Activated naive CD8-positive, alpha-beta T cell treated with anti-CD3 and anti-CD28 coated beads, Interleukin-2, amount 10 ng/mL, durations not matched to agents 7 days and 5 days (primary cell): Measurements from ENCODE around the gene SLC5A9. TPM values are rescaled to one million over a fixed set of nuclear protein-coding genes. Genes with fewer than 3 reads are reported as not detected.

Experiments used
- ATAC-seq: fragments of 150-1000 bp; cut with Tn5 transposase; one replicate; pipeline ENCODE4 v1.10.0; 2021; ENCODE audit warnings: low read depth, moderate library complexity
- POLR2A ChIA-PET: fragments of 350-600 bp; sonication (Branson Sonifier 250); formaldehyde crosslinking; loops from one replicate; lab custom pipeline; 2021; ENCODE audit warnings: antibody characterized with exemption; lab: Charles Lee
- DNase-seq: peaks from one replicate; pipeline ENCODE4 v3.0.0; 2021
- H3K27ac Mint-ChIP-seq: one replicate; pipeline ENCODE4 v1.8.0; 2022; ENCODE audit warnings: mild to moderate bottlenecking, mixed read lengths
- H3K27me3 Mint-ChIP-seq: one replicate; pipeline ENCODE4 v1.8.0; 2022; ENCODE audit warnings: mild to moderate bottlenecking, moderate library complexity, mixed read lengths
- H3K36me3 Mint-ChIP-seq: one replicate; pipeline ENCODE4 v1.8.0; 2021; ENCODE audit warnings: mild to moderate bottlenecking, mixed read lengths
- H3K4me1 Mint-ChIP-seq: one replicate; pipeline ENCODE4 v1.8.0; 2021; ENCODE audit warnings: mixed read lengths
- H3K4me3 Mint-ChIP-seq: one replicate; pipeline ENCODE4 v1.8.0; 2022; ENCODE audit warnings: mild to moderate bottlenecking, moderate library complexity, mixed read lengths
- H3K9me3 Mint-ChIP-seq: one replicate; pipeline ENCODE4 v1.8.0; 2021; ENCODE audit warnings: mixed read lengths
- total RNA-seq, 2 experiments: library from RNA; stranded (reverse); gene quantifications; one replicate each; pipeline ENCODE4 v1.2.3, GENCODE V29; 2021

Gene SLC5A9
- total RNA-seq, 2 experiments from 2014 or later = not detected

DNA sequence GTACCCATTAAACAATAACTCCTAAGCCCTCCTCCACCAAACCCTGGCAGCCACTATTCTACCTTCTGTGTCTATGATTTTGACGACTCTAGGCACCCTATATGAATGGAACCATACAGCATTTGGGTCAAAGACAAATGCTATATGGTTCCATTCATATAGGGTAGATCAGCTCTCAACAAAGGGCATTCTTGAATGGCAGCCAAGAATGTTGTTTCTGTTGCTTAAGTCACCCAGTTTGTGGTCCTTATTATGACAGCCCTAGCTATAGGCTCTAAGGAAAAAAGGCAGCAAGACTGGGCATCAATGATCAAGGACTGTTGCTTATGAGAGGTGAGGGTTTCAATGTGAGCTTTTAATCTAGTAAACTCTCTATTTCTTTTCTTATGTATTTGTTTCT is 4.7 kb upstream of the SLC5A9 start:
- H3K4me3 Mint-ChIP-seq = no peak overlapping the region
- no peaks in the 10 kb centered on the region for H3K9me3 Mint-ChIP-seq
- no peak overlapping the region for H3K27ac Mint-ChIP-seq
- ATAC-seq = no peak
- POLR2A ChIA-PET = no interaction called here
- no peak for DNase-seq
- H3K36me3 Mint-ChIP-seq = peaks cover 2% of the 10 kb centered on the region
- H3K4me1 Mint-ChIP-seq = no peaks in the 10 kb centered on the region
- H3K27me3 Mint-ChIP-seq = peaks cover 8% of the 10 kb centered on the region

DNA sequence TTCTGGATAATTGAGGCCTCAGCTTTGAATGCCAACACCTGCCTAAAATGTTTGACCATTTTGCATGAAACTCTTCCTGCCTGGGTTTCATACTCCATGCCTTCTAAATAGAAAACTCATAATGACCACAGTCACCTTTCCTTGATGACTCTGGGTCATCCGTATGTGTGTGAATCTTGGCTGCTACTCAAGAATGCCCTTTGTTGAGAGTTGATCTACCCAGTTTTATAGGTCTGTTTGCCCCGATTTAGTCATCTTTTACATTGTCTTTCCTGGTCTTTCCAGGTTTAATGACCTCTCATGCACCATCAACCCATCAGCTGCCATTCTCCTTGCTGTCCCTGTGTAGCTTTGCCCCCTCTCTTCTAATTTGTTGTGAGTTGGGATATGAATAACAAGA is 2.7 kb upstream of the SLC5A9 start:
- Mint-ChIP-seq H3K27me3 (peaks cover 5% of the 10 kb centered on the region), H3K4me1 (no peaks in the 10 kb centered on the region), H3K9me3 (no peaks in the 10 kb centered on the region), H3K36me3 (peaks cover 2% of the 10 kb centered on the region), H3K4me3 (no peak overlapping the region), H3K27ac (no peak overlapping the region)
- DNase-seq (no peak), ATAC-seq (no peak)
- POLR2A ChIA-PET = no interaction called here

GRCh38 chr1:48221122-48221521 is 1.4 kb upstream of the SLC5A9 start:
- peaks cover 3% of the 10 kb centered on the region for H3K4me1 Mint-ChIP-seq
- H3K9me3 Mint-ChIP-seq = no peaks in the 10 kb centered on the region
- POLR2A ChIA-PET = no interaction called here
- H3K27me3 Mint-ChIP-seq = peaks cover 5% of the 10 kb centered on the region
- peaks cover 2% of the 10 kb centered on the region for H3K36me3 Mint-ChIP-seq
- no peak overlapping the region for H3K4me3 Mint-ChIP-seq
- H3K27ac Mint-ChIP-seq = no peak overlapping the region
- DNase-seq (no peak), ATAC-seq (no peak)

GRCh38 chr1:48221657-48222056 is 859 bp upstream of the SLC5A9 start:
- no peak overlapping the region for H3K4me3 Mint-ChIP-seq
- H3K9me3 Mint-ChIP-seq = no peaks in the 10 kb centered on the region
- H3K27ac Mint-ChIP-seq = no peak overlapping the region
- H3K4me1 Mint-ChIP-seq = peaks cover 3% of the 10 kb centered on the region
- DNase-seq (no peak), ATAC-seq (no peak)
- H3K27me3 Mint-ChIP-seq = peaks cover 5% of the 10 kb centered on the region
- POLR2A ChIA-PET = no interaction called here
- peaks cover 2% of the 10 kb centered on the region for H3K36me3 Mint-ChIP-seq

GRCh38 chr1:48223366-48224240 is 1.1 kb downstream of the SLC5A9 start:
- POLR2A ChIA-PET = no interaction called here
- Mint-ChIP-seq H3K27me3 (peaks cover 5% of the 10 kb centered on the region), H3K27ac (no peak overlapping the region), H3K9me3 (no peaks in the 10 kb centered on the region), H3K36me3 (peaks cover 2% of the 10 kb centered on the region), H3K4me3 (no peak overlapping the region), H3K4me1 (peaks cover 6% of the 10 kb centered on the region)
- ATAC-seq = no peak
- no peak for DNase-seq

DNA sequence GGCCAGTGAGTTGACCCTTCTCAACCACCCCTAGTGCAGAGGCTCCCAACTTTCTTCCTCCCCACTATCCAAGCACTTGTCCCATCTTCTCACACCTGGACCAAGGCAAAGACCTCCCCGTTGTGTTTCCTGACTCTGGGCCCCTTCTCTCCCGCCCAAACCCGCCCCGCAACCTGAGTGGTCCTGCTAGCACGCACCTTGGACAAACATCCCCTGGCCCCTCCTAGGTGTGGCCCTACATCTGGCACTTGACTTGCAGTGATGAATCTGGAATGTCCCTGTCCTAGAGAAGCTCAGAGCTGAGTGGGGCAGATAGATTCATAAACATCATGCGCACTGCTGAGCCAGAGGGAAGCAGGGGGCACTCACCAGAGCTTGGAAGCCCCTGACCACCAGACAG is 2.3 kb downstream of the SLC5A9 start:
- ATAC-seq = no peak
- no peak for DNase-seq
- H3K4me1 Mint-ChIP-seq = peaks cover 6% of the 10 kb centered on the region
- no peak overlapping the region for H3K4me3 Mint-ChIP-seq
- peaks cover 2% of the 10 kb centered on the region for H3K36me3 Mint-ChIP-seq
- no peaks in the 10 kb centered on the region for H3K9me3 Mint-ChIP-seq
- POLR2A ChIA-PET = no interaction called here
- H3K27ac Mint-ChIP-seq = peak overlapping the region; percentile 56
- H3K27me3 Mint-ChIP-seq = peaks cover 5% of the 10 kb centered on the region

- H3K9me3 Mint-ChIP-seq = no peaks in the 10 kb centered on the region
- ATAC-seq = no peak
- no peak for DNase-seq
- H3K27ac Mint-ChIP-seq = peak overlapping the region; percentile 19
- H3K4me1 Mint-ChIP-seq = peaks cover 6% of the 10 kb centered on the region
- H3K4me3 Mint-ChIP-seq = no peak overlapping the region
- peaks cover 4% of the 10 kb centered on the region for H3K27me3 Mint-ChIP-seq
- peaks cover 2% of the 10 kb centered on the region for H3K36me3 Mint-ChIP-seq
- POLR2A ChIA-PET = no interaction called here
Measured at GRCh38 chr1:48225579-48225978, 3.1 kb downstream of the SLC5A9 start.

DNA sequence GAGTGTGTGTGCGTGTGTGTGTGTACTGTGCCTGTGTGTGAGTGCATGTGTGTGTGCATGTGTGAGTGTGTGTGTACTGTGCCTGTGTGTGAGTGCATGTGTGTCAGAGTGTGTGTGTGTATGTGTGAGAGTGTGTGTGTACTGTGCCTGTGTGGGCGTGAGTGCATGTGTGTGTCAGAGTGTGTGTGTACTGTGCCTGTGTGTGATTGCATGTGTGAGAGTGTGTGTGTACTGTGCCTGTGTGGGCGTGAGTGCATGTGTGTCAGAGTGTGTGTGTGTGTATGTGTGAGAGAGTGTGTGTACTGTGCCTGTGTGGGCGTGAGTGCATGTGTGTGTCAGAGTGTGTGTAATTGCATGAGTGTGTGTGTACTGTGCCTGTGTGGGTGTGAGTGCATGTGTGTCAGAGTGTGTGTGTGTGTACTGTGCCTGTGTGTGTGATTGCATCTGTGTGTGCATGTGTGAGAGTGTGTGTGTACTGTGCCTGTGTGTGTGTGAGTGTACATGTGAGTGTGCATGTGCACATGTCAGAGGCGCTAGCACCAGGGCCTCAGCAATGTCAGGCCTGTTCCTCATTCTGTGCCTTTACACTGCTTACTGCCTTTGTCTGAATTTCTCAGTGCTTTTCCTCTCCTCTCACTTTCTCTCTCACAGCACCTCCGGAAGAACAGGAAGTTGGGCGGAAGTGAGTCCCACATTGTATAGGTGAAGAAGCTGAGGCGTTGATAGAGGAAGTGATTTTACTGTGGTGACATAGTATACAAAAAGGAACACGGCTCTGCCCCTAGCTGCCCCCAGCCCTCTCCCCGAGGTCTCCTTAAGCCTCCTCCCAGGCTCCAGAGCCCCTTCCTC is 4.9 kb downstream of the SLC5A9 start:
- peaks cover 6% of the 10 kb centered on the region for H3K4me1 Mint-ChIP-seq
- H3K4me3 Mint-ChIP-seq = no peak overlapping the region
- H3K36me3 Mint-ChIP-seq = no peaks in the 10 kb centered on the region
- peaks cover under 1% of the 10 kb centered on the region for H3K27me3 Mint-ChIP-seq
- POLR2A ChIA-PET = no interaction called here
- peak; percentile 88 for ATAC-seq
- no peak overlapping the region for H3K27ac Mint-ChIP-seq
- peak; percentile 40 for DNase-seq
- H3K9me3 Mint-ChIP-seq = no peaks in the 10 kb centered on the region

GRCh38 chr1:48228156-48228555 is 5.6 kb downstream of the SLC5A9 start:
- DNase-seq (no peak), ATAC-seq (no peak)
- peaks cover 6% of the 10 kb centered on the region for H3K4me1 Mint-ChIP-seq
- no peaks in the 10 kb centered on the region for H3K36me3 Mint-ChIP-seq
- H3K27me3 Mint-ChIP-seq = peaks cover 2% of the 10 kb centered on the region
- H3K27ac Mint-ChIP-seq = no peak overlapping the region
- H3K9me3 Mint-ChIP-seq = no peaks in the 10 kb centered on the region
- POLR2A ChIA-PET = no interaction called here
- H3K4me3 Mint-ChIP-seq = no peak overlapping the region

GRCh38 chr1:48229317-48229716 is 6.8 kb downstream of the SLC5A9 start:
- Mint-ChIP-seq H3K27me3 (peaks cover 2% of the 10 kb centered on the region), H3K9me3 (no peaks in the 10 kb centered on the region), H3K4me3 (no peak overlapping the region), H3K4me1 (peaks cover 6% of the 10 kb centered on the region), H3K27ac (no peak overlapping the region), H3K36me3 (no peaks in the 10 kb centered on the region)
- DNase-seq (no peak), ATAC-seq (no peak)
- POLR2A ChIA-PET = no interaction called here

DNA sequence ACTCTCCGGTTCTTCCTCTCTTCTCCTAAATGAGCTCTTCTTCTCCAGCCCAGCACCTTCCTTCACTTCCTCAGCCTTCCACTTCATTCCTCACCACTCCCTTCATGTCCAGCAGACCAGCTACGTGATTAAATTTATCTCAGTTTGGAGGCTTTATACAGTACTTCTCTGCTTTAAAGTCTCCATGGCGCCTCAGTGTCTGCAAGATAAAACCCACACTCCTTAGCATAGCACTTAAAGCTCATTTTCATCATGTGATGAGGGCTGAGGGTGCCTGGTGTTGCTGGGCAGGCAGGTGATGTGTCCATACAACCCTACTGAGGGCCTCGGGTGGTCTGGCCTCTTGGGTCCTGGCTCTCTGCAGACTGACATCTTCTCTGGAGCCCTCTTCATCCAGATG is 7.7 kb downstream of the SLC5A9 start:
- ATAC-seq = no peak
- Mint-ChIP-seq H3K9me3 (no peaks in the 10 kb centered on the region), H3K27me3 (peaks cover 2% of the 10 kb centered on the region), H3K4me3 (no peak overlapping the region), H3K4me1 (peaks cover 6% of the 10 kb centered on the region), H3K27ac (peak overlapping the region; percentile 64), H3K36me3 (no peaks in the 10 kb centered on the region)
- DNase-seq = no peak
- POLR2A ChIA-PET = no interaction called here

GRCh38 chr1:48232722-48233121 is 10.2 kb downstream of the SLC5A9 start:
- Mint-ChIP-seq H3K4me1 (peaks cover 3% of the 10 kb centered on the region), H3K4me3 (no peak overlapping the region), H3K27me3 (peaks cover 2% of the 10 kb centered on the region), H3K27ac (no peak overlapping the region), H3K9me3 (no peaks in the 10 kb centered on the region), H3K36me3 (no peaks in the 10 kb centered on the region)
- POLR2A ChIA-PET = no interaction called here
- no peak for ATAC-seq
- no peak for DNase-seq

- Mint-ChIP-seq H3K36me3 (no peaks in the 10 kb centered on the region), H3K4me3 (no peak overlapping the region), H3K4me1 (no peaks in the 10 kb centered on the region), H3K27me3 (peaks cover 2% of the 10 kb centered on the region), H3K27ac (no peak overlapping the region), H3K9me3 (no peaks in the 10 kb centered on the region)
- POLR2A ChIA-PET = no interaction called here
- DNase-seq = no peak
- no peak for ATAC-seq
Measured at GRCh38 chr1:48233666-48234485, 11.4 kb downstream of the SLC5A9 start.
